Ovary (tissue), 9 donors: ENCODE results near the gene ADAMTS2. TPM values are rescaled to one million over a fixed set of nuclear protein-coding genes. Genes with fewer than 3 reads are reported as not detected.

Experiments used
- DNase-seq, 5 donors: peaks; one replicate each; pipeline ENCODE4 v3.0.0-alpha.2; 2019 to 2020
- H3K27ac ChIP-seq, 2 donors: fragments of 200-600 bp; one replicate each; pipeline versions ENCODE4 v1.5.1 to v1.8.0; 2019 to 2022
- H3K27me3 ChIP-seq: fragments of 200-600 bp; one replicate; pipeline ENCODE4 v1.8.0; 2022
- H3K36me3 ChIP-seq: fragments of 200-600 bp; sonication (generic); one replicate; pipeline ENCODE4 v1.5.1; 2019
- H3K4me1 ChIP-seq: one replicate; pipeline ENCODE4 v1.8.1; 2013; ENCODE audit warnings: mild to moderate bottlenecking, moderate library complexity; ENCODE audit not compliant: insufficient read depth
- H3K4me3 ChIP-seq: fragments of 200-600 bp; sonication (generic); one replicate; pipeline ENCODE4 v1.5.1; 2017
- H3K9me3 ChIP-seq, 2 donors: fragments of 200-600 bp in 1 of 2; sonication (generic) in 1 of 2; one replicate each; pipeline versions ENCODE4 v1.5.1 to v1.8.1; 2013 to 2019; ENCODE audit warnings: mild to moderate bottlenecking in 1 of 2, moderate library complexity in 1 of 2
- EP300 ChIP-seq: sonication (generic); formaldehyde crosslinking; IDR thresholded peaks from one replicate; pipeline ENCODE4 v1.6.1; 2017; ENCODE audit warnings: antibody characterized with exemption
- POLR2A ChIP-seq: fragments of 450-650 bp; IDR thresholded peaks from one replicate; pipeline ENCODE4 v1.6.1; 2017; ENCODE audit warnings: antibody characterized with exemption, mild to moderate bottlenecking, moderate library complexity
- WGBS, 3 donors: extraction: QIAGEN DNeasy Blood & Tissue Kit in 1 of 3; methylation state at CpG; one replicate each; pipeline versions ENCODE4 v1.1.5 to v1.1.7; 2013 to 2017; 5-methylcytosine and 5-hydroxymethylcytosine counted together
- intact Hi-C, 4 donors: fragments of 100-400 bp; cut with DNase I; formaldehyde crosslinking; loops; one replicate each; pipeline versions ENCODE4 v1.11.0 to v1.15.1; 2022 to 2023
- polyA plus RNA-seq, 2 donors: library from polyadenylated mRNA; stranded (reverse); fragments of 200-250 nt in 1 of 2; fragments of 350-450 nt in 1 of 2; fragmentation: Illumina TruSeq in 1 of 2; extraction: RNeasy Lipid Tissue Mini Kit (QIAGEN cat#74804) in 1 of 2; gene quantifications; one replicate each; pipeline ENCODE4 v1.2.3, GENCODE V29; 2013 to 2014
- total RNA-seq, 7 donors: library from RNA; depleted of rRNA in 2 of 7; stranded (reverse); fragments of >200 nt in 2 of 7; fragmentation: NEBNext Ultra II Directional in 3 of 7; extraction: Animal tissue kit (Norgen Biotek cat#: 25700) in 3 of 7; gene quantifications; one replicate each; pipeline versions ENCODE4 v1.1.0 to v1.2.4, GENCODE V29; 2016 to 2023
- TF ChIP-seq, protein P1 (sequence below), 3 donors: fragments of 450-650 bp in 2 of 3; fragments of 200-600 bp in 1 of 3; IDR thresholded peaks; one replicate each; pipeline versions ENCODE4 v1.5.1 to v1.8.0; 2016 to 2022; ENCODE audit warnings: antibody characterized with exemption in 3 of 3, mild to moderate bottlenecking in 1 of 3
- donor health status: DM: no; HTN: no; CAD: no; lungs with moderate emphysema.
- donor health status: DM: no; HTN: no; CAD: no.
- donor health status: Bipolar disorder and iron deficiency.
- donor health status: DM: yes; HTN: yes; CAD: no.
- donor health status: DM: no; HTN: no; CAD: no.
- donor health status: DM: yes; HTN: yes; CAD: no.

The ADAMTS2 gene
- total and polyA plus RNA-seq, 9 donors, result 7.9 to 31.8 (median 11.5) TPM

- TF ChIP-seq, protein P1, sequence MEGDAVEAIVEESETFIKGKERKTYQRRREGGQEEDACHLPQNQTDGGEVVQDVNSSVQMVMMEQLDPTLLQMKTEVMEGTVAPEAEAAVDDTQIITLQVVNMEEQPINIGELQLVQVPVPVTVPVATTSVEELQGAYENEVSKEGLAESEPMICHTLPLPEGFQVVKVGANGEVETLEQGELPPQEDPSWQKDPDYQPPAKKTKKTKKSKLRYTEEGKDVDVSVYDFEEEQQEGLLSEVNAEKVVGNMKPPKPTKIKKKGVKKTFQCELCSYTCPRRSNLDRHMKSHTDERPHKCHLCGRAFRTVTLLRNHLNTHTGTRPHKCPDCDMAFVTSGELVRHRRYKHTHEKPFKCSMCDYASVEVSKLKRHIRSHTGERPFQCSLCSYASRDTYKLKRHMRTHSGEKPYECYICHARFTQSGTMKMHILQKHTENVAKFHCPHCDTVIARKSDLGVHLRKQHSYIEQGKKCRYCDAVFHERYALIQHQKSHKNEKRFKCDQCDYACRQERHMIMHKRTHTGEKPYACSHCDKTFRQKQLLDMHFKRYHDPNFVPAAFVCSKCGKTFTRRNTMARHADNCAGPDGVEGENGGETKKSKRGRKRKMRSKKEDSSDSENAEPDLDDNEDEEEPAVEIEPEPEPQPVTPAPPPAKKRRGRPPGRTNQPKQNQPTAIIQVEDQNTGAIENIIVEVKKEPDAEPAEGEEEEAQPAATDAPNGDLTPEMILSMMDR (IDR thresholded peaks at IDR 0.05), result no peak
- no peak for TF ChIP-seq POLR2A
- TF ChIP-seq EP300, result no peak
- Histone ChIP-seq H3K27me3 (no peaks in the 10 kb centered on the region), H3K4me3 (no peak overlapping the region), H3K27ac (no peak overlapping the region), H3K4me1 (peaks cover 3% of the 10 kb centered on the region), H3K9me3 (no peaks in the 10 kb centered on the region), H3K36me3 (no peaks in the 10 kb centered on the region)
- intact Hi-C loops, result loop anchor here in 1 of 4 donors (5.0 kb wide), 1 partner anchor 744 kb away; no protein-coding TSS in a partner anchor
- peak in 3 of 5 donors; percentile 11 to 23 (median 14) for DNase-seq
- 83 to 89% (median 87%) methylated on average over 15 of the region's 15 CpGs for WGBS, 3 donors
These were observed 104.1 kb downstream of the ADAMTS2 start for GRCh38 chr5:179241175-179241574.

DNA sequence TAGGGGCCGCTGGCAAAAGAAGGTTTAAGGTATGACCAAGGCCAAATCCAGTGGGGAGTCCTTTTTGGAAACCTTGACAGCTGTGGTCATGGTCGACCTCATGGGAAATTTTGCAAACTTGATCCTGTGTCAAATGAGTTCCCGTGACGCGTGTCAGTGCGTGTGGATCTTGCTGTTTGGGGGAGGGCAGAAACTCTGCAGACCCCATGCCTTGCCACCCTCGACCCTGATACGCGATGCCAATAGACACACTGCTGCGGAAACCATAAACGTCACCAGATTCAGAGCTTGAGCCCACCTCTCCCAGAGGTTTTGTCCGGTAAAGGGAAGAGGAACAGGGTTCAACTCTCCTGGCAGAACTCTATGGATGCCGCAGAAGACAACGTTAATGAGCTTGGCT lies 104.7 kb downstream of the ADAMTS2 start:
- DNase-seq, result peak in 3 of 5 donors; percentile 5 to 7 (median 6)
- Histone ChIP-seq H3K9me3 (no peaks in the 10 kb centered on the region), H3K36me3 (no peaks in the 10 kb centered on the region), H3K4me1 (peaks cover 3% of the 10 kb centered on the region), H3K27me3 (no peaks in the 10 kb centered on the region), H3K27ac (no peak overlapping the region), H3K4me3 (no peak overlapping the region)
- WGBS, 3 donors, result 89 to 94% (median 91%) methylated on average over 14 of the region's 14 CpGs
- intact Hi-C loops, result loop anchor here in 1 of 4 donors (5.0 kb wide), 1 partner anchor 743 kb away; no protein-coding TSS in a partner anchor
- TF ChIP-seq POLR2A, result no peak
- TF ChIP-seq, protein P1 (IDR thresholded peaks at IDR 0.05), result no peak
- TF ChIP-seq EP300, result no peak

- peak in 3 of 5 donors; percentile 6 to 23 (median 11) for DNase-seq
- no peak overlapping the region for H3K27ac ChIP-seq
- intact Hi-C loops, result loop anchor here in 1 of 4 donors (5.0 kb wide), 1 partner anchor 742 kb away; no protein-coding TSS in a partner anchor
- no peaks in the 10 kb centered on the region for H3K9me3 ChIP-seq
- H3K4me1 ChIP-seq, result peaks cover 3% of the 10 kb centered on the region
- no peaks in the 10 kb centered on the region for H3K36me3 ChIP-seq
- H3K27me3 ChIP-seq, result no peaks in the 10 kb centered on the region
- TF ChIP-seq, protein P1 (IDR thresholded peaks at IDR 0.05), result no peak
- no peak for TF ChIP-seq POLR2A
- no peak for TF ChIP-seq EP300
- no peak overlapping the region for H3K4me3 ChIP-seq
- WGBS, 3 donors, result 95 to 96% (median 95%) methylated on average over 23 of the region's 23 CpGs
These were observed 105.8 kb downstream of the ADAMTS2 start for GRCh38 chr5:179239256-179240135.

DNA sequence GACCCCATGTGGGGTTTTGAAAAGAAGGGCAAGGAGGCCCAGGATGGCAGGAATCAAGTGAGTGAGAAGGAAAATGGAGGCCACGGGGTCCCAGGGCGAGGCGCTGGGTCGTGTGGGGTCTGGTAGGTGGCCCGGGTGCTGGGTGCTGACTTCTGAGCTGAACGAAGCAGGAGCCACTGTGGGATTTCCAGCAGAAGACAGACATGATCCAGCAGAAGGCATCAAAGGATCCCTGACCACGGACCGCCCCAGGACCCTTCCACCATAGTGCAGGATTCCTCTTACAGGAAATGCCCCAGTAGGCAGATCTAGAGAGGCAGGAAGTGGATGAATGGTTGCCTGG lies 106.7 kb downstream of the ADAMTS2 start:
- intact Hi-C loops, result no loop called here
- Histone ChIP-seq H3K4me1 (peaks cover 3% of the 10 kb centered on the region), H3K36me3 (no peaks in the 10 kb centered on the region), H3K4me3 (no peak overlapping the region), H3K9me3 (no peaks in the 10 kb centered on the region), H3K27me3 (no peaks in the 10 kb centered on the region), H3K27ac (no peak overlapping the region)
- TF ChIP-seq EP300 (no peak), POLR2A (no peak)
- TF ChIP-seq, protein P1 (IDR thresholded peaks at IDR 0.05), result no peak
- peak in 2 of 5 donors; percentile 6 to 10 for DNase-seq
- 93 to 97% (median 96%) methylated on average over 8 of the region's 8 CpGs for WGBS, 3 donors
